ENCODE results near the gene RTL1. TPM values are rescaled to one million over a fixed set of nuclear protein-coding genes. Genes with fewer than 3 reads are reported as not detected.

RTL1 gene
- total RNA-seq, 4 donors from 2014 or later: not detected

DNA sequence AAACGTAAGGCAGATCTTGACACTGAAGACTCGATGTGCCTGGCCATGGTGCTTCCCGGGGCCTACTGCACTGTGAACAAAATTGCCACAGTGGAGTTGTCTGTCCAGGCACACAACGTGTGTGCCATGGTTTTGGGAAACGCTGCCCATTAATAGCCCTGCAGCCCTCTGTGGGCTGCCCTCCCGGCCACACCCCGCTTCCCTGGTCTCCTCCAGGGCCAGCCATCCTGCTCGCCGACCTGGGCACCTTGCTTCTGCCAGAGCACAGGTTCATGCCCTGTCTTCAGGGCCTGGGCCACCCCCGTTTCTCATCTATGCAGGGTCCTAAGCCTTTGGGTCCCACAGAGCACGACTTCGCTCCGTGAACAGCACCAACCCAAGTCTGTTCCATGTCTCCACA lies 58.7 kb downstream of the RTL1 start:
- peaks cover 0 to 17% (median 15%) of the 10 kb centered on the region in 4 donors for H3K4me1 ChIP-seq
- TF ChIP-seq, protein P1, sequence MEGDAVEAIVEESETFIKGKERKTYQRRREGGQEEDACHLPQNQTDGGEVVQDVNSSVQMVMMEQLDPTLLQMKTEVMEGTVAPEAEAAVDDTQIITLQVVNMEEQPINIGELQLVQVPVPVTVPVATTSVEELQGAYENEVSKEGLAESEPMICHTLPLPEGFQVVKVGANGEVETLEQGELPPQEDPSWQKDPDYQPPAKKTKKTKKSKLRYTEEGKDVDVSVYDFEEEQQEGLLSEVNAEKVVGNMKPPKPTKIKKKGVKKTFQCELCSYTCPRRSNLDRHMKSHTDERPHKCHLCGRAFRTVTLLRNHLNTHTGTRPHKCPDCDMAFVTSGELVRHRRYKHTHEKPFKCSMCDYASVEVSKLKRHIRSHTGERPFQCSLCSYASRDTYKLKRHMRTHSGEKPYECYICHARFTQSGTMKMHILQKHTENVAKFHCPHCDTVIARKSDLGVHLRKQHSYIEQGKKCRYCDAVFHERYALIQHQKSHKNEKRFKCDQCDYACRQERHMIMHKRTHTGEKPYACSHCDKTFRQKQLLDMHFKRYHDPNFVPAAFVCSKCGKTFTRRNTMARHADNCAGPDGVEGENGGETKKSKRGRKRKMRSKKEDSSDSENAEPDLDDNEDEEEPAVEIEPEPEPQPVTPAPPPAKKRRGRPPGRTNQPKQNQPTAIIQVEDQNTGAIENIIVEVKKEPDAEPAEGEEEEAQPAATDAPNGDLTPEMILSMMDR (IDR thresholded peaks at IDR 0.05): no peak
- TF ChIP-seq POLR2A (IDR thresholded peaks at IDR 0.05; ENCODE audit: low read depth) (no peak), POLR2AphosphoS5 (IDR thresholded peaks at IDR 0.05) (no peak), EP300 (IDR thresholded peaks at IDR 0.05) (no peak)
- intact Hi-C loops (cut with DNase I): no loop called here
- WGBS: 93% methylated on average over 13 of the region's 13 CpGs
- H3K36me3 ChIP-seq: no peaks in the 10 kb centered on the region
- H3K27me3 ChIP-seq: no peaks in the 10 kb centered on the region
- no peak for DNase-seq (ENCODE audit: extremely low spot score)
- H3K9me3 ChIP-seq: no peaks in the 10 kb centered on the region
- no peak overlapping the region for H3K4me3 ChIP-seq
- H3K27ac ChIP-seq (replicated peaks in 1 of 4): no peak overlapping the region

DNA sequence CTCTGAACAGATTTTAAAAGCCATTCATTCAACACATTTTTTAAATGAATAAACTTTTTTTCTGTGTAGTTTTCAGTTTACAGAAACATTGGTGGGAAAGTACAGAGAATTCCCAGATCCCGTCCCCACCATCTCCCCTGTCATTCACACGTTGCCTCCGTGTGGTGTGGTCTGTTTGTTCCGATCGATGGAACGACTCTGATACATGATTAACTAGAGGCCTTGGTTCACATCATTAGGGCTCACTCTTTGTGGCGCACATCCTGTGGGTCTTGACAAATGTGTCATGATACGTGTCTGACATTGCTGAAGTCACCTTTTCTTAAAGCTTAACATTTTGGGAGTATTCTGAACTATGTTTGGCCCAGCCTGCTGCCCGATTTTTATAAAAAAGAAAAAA lies 59.1 kb downstream of the RTL1 start:
- TF ChIP-seq POLR2A (IDR thresholded peaks at IDR 0.05; ENCODE audit: low read depth): no peak
- no peaks in the 10 kb centered on the region for H3K36me3 ChIP-seq
- H3K9me3 ChIP-seq: no peaks in the 10 kb centered on the region
- no peak overlapping the region for H3K27ac ChIP-seq (replicated peaks in 1 of 4)
- intact Hi-C loops (cut with DNase I): no loop called here
- H3K4me1 ChIP-seq: peaks cover 0 to 18% (median 15%) of the 10 kb centered on the region in 4 donors
- H3K4me3 ChIP-seq: no peak overlapping the region
- no peak for DNase-seq (ENCODE audit: extremely low spot score)
- H3K27me3 ChIP-seq: no peaks in the 10 kb centered on the region
- 87% methylated on average over 9 of the region's 9 CpGs for WGBS

DNA sequence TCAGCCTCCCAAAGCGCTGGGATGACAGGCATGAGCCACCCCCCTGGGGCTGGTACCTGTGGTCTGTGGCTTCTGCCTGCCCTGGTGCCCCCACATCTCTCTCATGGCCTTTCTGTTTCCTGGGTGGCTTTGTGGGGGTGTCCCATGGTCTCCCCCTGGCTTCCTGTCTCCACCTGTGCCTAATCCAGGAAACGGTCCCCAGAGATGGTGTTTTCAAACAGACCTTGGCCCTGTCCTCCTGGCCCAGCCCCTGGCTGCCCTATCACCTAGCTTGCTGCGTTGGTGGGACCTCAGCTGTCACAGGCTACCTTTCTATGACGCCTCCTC lies 59.5 kb downstream of the RTL1 start:
- DNase-seq (ENCODE audit: extremely low spot score): no peak

DNA sequence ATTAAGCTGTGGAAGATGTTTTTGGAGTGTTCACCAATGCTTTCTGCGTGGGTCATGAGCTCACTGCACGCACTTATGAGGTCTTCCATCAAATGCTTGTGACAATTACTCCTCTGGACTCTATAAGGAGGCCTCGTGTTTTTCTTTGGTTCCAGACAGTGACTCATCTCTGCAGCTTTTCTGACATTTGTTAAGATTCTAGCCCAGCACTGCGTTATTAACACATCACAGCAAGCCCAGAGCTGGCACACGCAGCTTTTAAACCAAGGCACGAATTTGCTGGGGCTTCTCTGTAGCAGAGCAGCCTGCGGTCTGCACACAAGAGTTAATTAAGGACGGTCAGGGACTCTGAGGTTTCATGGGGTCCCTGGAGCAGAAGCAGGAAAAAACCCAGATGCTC lies 60.7 kb downstream of the RTL1 start:
- no peak for DNase-seq (ENCODE audit: extremely low spot score)
- no peak overlapping the region for H3K4me3 ChIP-seq
- 35% methylated on average over 7 of the region's 8 CpGs for WGBS

More for the DNA sequence above, 59.5 kb downstream of the RTL1 start:
- Histone ChIP-seq H3K27me3 (no peaks in the 10 kb centered on the region), H3K4me1 (peaks cover 0 to 21% (median 15%) of the 10 kb centered on the region in 4 donors), H3K27ac (replicated peaks in 1 of 4) (no peak overlapping the region), H3K9me3 (no peaks in the 10 kb centered on the region), H3K4me3 (no peak overlapping the region), H3K36me3 (no peaks in the 10 kb centered on the region)
- no peak for TF ChIP-seq EP300 (IDR thresholded peaks at IDR 0.05)
- TF ChIP-seq POLR2AphosphoS5 (IDR thresholded peaks at IDR 0.05): no peak
- TF ChIP-seq, protein P1 (IDR thresholded peaks at IDR 0.05): no peak
- TF ChIP-seq POLR2A (IDR thresholded peaks at IDR 0.05; ENCODE audit: low read depth): no peak
- WGBS: 91% methylated on average over 4 of the region's 4 CpGs
- intact Hi-C loops (cut with DNase I): no loop called here

DNA sequence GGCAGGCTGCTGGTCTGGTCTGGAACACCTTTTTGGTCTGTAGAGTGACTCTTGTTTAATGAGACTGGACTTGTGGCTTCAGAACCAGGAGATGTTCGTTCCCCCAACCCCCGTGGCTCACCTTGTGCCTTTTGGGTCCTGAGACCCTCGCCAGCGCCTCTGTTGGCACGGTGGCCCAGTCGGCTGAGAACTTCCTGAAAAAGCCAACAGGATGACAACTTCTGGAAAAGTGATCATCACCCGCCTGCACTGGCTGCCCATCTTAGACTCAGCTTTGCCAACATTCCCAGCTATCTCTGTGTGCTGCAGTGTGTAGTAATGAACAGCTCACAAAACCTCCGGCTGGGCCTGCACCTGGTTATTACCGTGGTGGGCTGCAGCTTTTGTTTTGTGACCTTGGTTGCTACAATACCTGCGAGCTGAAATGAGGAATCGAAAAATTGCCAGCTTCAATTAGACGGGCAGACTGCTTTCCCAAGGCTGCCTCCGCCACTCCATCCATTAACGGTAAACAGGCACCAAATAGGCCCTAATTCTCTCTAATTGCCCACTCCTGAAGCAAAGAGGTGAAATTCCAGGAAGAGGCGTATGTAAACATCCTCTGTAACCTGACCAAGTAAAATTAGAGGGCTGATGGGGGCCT lies 61.6 kb downstream of the RTL1 start:
- no peak for DNase-seq (ENCODE audit: extremely low spot score)
- no peaks in the 10 kb centered on the region for H3K36me3 ChIP-seq
- intact Hi-C loops (cut with DNase I): no loop called here
- no peak overlapping the region for H3K4me3 ChIP-seq
- peaks cover 0 to 21% (median 17%) of the 10 kb centered on the region in 4 donors for H3K4me1 ChIP-seq
- TF ChIP-seq, protein P1 (IDR thresholded peaks at IDR 0.05): no peak
- TF ChIP-seq POLR2AphosphoS5 (IDR thresholded peaks at IDR 0.05) (no peak), EP300 (IDR thresholded peaks at IDR 0.05) (no peak), POLR2A (IDR thresholded peaks at IDR 0.05; ENCODE audit: low read depth) (no peak)
- no peaks in the 10 kb centered on the region for H3K9me3 ChIP-seq
- H3K27ac ChIP-seq (replicated peaks in 1 of 4): no peak overlapping the region
- H3K27me3 ChIP-seq: no peaks in the 10 kb centered on the region
- 77% methylated on average over 15 of the region's 15 CpGs for WGBS

More for the DNA sequence above, 60.7 kb downstream of the RTL1 start:
- intact Hi-C loops (cut with DNase I): no loop called here
- Histone ChIP-seq H3K9me3 (no peaks in the 10 kb centered on the region), H3K27me3 (no peaks in the 10 kb centered on the region), H3K36me3 (no peaks in the 10 kb centered on the region), H3K27ac (replicated peaks in 1 of 4) (peak overlapping the region in 1 of 4 donors; percentile 16), H3K4me1 (peaks cover 0 to 21% (median 15%) of the 10 kb centered on the region in 4 donors)
- TF ChIP-seq POLR2AphosphoS5 (IDR thresholded peaks at IDR 0.05): peak in 1 of 2 donors; percentile 35
- TF ChIP-seq, protein P1 (IDR thresholded peaks at IDR 0.05): no peak

Data from esophagus muscularis mucosa (tissue), 4 donors.